ENCODE measurements around the gene CARS1.

CARS1 gene

DNA sequence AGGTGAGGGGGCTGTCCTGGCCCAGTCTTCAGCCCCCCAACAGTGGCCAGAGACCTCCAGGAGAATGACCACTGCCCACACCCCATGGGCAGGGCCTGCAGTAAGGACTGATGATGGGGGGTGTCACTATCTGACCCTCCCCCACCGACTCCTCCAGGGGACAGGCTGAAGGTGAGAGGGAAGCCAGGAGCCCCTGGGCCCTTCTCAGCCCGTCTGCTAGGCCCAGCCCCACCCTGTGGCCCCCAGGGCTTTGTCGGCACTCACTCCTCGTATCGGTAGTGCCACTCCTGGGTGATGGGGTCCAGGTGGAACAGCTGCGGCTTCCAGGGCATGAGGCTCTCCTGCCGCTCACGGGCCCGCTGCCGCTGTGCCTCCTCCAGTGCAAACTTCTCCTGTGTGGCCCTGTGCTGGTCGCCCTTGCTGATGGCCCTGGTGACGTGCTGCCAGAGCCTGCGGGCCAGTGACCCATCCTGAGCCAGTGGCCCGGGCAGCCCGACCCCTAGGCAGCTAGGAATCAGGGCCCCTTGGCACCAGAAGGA lies 35.4 kb upstream of the CARS1 start:
- H3K9me3 Mint-ChIP-seq, result no peaks in the 10 kb centered on the region
- no peak overlapping the region for H3K27ac Mint-ChIP-seq
- peaks cover 7% of the 10 kb centered on the region for H3K27me3 Mint-ChIP-seq (ENCODE audit: low read depth)
- H3K4me3 Mint-ChIP-seq, result no peak overlapping the region
- no peaks in the 10 kb centered on the region for H3K36me3 Mint-ChIP-seq (ENCODE audit: low read depth)
- H3K4me1 Mint-ChIP-seq (ENCODE audit: low read depth), result no peaks in the 10 kb centered on the region

DNA sequence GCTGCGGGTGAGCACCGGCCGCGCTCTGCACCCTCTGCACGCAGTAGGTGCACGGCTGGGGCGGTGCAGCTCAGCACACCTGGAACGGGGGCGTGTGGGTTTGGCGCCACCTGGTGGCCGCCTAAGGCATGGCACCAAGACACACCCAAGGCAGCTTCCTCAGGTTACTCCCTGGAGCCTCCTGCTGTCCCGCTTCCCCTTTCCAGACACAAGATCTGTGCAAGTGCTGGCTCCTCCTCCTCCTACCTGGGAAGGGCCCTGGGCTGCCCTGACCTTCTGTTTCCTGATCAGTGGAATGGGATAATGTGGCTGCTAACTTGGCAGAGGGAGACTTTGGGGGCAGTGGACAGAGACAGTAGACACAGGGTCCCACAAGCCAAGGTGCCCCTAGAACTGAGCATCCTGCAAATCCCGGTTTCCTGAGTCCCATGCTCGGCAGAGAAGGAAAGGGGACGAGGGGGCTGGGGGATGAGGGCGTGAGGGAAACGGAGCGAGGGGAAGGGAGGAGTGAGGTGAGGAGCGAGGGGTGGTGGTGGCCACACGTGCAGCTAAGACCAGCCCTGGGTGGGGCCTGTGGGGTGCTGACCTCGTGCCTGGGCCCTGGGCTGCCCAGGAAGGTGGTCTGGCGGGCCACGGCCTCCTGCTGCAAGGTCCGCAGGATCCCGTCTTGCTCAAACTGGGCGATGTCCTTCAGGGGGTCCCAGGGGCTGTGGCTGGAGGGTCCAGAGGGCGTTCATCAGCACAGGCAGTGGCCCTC lies 34.8 kb upstream of the CARS1 start:
- Mint-ChIP-seq H3K27me3 (ENCODE audit: low read depth) (peaks cover 7% of the 10 kb centered on the region), H3K27ac (no peak overlapping the region)

DNA sequence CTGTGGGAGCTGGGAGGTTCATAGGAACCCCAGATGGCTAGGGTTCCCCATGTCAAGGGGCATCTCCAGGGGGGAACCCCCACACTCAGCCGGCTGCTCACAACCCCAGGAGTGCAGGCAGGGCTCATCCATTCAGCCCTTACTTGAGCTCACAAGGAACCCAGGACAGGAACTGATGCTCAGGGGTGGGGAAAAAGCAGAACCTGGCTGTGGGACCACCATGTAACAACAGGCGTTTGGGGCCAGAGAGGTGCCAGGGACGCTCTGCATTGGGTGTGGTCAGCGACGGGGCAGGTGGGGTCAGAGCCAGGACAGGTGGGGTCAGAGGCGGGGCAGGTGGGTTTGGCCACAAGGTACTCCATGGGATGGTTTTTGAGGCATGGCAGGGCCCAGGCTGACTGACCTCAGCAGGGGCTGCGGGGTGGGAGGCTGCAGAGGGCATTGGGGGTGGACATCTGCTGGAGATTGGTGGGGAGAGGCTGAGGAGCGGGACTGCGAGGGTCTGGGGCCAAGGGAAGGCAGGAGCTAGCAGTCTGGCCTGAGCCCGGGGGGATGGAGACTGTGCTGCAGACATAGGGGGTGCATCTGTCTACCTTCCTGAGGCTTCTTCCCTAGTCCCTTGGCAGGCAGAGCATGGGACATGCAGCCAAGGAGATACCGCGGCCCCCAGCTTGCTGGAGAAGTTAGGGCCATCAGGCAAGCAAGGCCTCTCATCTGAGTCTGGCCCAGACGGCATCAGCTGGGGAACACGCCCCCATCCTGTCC lies 34.0 kb upstream of the CARS1 start:
- no peak overlapping the region for H3K27ac Mint-ChIP-seq

More for the DNA sequence above, 34.8 kb upstream of the CARS1 start:
- no peak overlapping the region for H3K4me3 Mint-ChIP-seq
- H3K36me3 Mint-ChIP-seq (ENCODE audit: low read depth), result no peaks in the 10 kb centered on the region
- no peaks in the 10 kb centered on the region for H3K4me1 Mint-ChIP-seq (ENCODE audit: low read depth)
- no peaks in the 10 kb centered on the region for H3K9me3 Mint-ChIP-seq

DNA sequence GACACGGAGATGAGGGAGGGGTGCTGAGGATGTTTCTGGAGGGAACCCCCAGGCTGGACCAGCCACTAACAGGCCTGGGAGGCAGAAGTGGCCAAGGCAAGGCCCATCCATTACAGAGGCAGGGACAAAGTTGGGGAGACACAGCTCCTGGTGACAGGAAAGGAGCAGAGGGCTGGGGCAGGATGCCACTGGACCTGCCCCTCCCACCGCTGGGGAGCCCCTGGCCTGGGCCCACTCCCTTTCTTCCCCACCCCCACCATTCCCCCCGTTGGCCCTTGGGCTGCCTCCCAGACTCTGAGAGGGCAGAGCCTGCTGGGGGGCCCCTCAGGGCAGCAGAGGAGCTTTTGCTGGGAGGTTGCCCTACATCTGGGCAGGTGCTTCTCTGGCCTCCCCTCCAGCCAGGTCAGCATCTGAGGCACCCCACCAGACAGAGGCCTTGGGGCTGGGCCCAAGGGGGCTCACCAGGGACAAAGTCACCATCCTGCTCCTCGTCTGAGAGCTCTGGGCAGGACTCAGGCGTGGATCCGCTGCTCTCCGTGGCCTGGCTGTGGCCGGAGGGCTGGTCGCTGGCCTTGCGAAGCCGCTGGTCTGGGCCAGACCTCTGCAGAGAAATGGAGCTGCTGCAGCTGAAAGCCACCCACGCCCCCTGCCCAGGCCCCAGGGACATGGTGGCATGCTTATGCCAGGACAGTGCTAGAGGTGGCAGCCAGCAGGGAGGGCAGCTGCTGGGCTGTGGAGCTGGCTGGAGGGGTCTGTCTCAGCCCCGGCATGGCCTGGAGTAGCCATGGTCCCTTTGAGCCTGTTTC lies 33.1 kb upstream of the CARS1 start:
- Mint-ChIP-seq H3K4me3 (no peak overlapping the region), H3K27ac (no peak overlapping the region), H3K4me1 (ENCODE audit: low read depth) (no peaks in the 10 kb centered on the region), H3K36me3 (ENCODE audit: low read depth) (no peaks in the 10 kb centered on the region), H3K9me3 (no peaks in the 10 kb centered on the region), H3K27me3 (ENCODE audit: low read depth) (no peaks in the 10 kb centered on the region)

More for the DNA sequence above, 34.0 kb upstream of the CARS1 start:
- peaks cover 3% of the 10 kb centered on the region for H3K27me3 Mint-ChIP-seq (ENCODE audit: low read depth)
- no peaks in the 10 kb centered on the region for H3K4me1 Mint-ChIP-seq (ENCODE audit: low read depth)
- no peak overlapping the region for H3K4me3 Mint-ChIP-seq
- no peaks in the 10 kb centered on the region for H3K36me3 Mint-ChIP-seq (ENCODE audit: low read depth)
- no peaks in the 10 kb centered on the region for H3K9me3 Mint-ChIP-seq

DNA sequence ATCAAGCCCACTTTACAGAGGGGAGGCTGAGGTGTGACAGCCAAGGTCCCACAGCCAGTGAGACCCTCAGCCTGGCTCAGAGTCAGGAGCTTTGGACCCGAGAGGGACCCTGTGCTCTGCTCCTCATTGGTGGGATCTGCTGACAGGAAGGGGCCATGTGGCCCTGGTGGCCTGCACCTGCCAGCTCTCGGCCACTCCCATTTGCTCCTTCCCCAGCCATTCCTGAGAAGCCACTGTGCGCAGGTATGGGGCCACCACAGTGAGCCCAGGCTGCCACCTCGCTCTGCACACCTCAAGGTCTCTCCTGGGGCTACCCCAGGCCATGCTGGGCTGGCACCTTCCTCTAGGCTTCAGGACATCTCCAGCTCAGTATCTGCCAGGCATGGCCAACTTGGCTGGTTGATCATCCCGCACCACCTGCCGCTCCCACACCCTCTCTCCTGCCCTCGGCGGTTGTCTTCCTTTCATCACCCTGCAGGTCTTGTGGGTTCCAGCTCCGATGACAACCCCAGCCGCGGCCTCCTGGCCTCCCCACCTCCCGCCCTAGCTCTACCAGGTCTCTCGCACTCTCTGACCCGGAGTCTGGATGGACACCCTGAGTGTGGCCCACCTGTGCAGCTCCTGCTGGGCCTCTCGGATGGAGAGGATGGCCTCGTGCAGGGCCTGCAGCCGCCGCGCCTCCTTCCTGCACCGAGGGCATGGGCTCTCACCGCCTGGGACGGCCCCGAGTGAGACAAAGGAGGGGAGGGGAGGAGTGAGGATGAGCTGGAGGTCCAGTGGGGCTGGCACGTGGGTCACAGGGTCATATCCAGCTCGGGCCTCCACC lies 32.2 kb upstream of the CARS1 start:
- H3K36me3 Mint-ChIP-seq (ENCODE audit: low read depth), result no peaks in the 10 kb centered on the region

DNA sequence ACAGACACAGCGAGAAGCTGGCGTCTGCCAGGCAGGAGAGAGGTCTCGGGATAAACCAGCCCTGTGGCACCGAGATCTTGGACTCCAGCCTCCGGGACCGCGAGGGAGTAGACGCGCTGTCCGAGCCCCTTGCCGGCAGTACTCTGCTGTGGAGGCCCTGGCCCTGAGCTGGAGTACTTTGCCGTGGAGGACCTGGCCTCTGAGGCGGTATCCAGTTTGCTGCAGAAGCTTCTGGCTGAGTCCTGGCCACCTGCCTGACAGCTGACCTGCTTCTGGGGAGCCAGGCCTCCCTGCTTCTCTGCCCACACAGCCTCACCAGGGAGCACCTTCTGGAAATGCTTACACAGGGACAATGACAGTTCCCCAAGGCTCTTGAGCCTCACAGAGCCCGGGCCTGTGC lies 31.6 kb upstream of the CARS1 start:
- Mint-ChIP-seq H3K9me3 (no peaks in the 10 kb centered on the region), H3K4me3 (no peak overlapping the region), H3K4me1 (ENCODE audit: low read depth) (no peaks in the 10 kb centered on the region), H3K36me3 (ENCODE audit: low read depth) (no peaks in the 10 kb centered on the region), H3K27me3 (ENCODE audit: low read depth) (no peaks in the 10 kb centered on the region), H3K27ac (no peak overlapping the region)

More for the DNA sequence above, 32.2 kb upstream of the CARS1 start:
- H3K27ac Mint-ChIP-seq, result no peak overlapping the region
- H3K27me3 Mint-ChIP-seq (ENCODE audit: low read depth), result no peaks in the 10 kb centered on the region
- no peak overlapping the region for H3K4me3 Mint-ChIP-seq
- H3K4me1 Mint-ChIP-seq (ENCODE audit: low read depth), result no peaks in the 10 kb centered on the region
- H3K9me3 Mint-ChIP-seq, result no peaks in the 10 kb centered on the region

DNA sequence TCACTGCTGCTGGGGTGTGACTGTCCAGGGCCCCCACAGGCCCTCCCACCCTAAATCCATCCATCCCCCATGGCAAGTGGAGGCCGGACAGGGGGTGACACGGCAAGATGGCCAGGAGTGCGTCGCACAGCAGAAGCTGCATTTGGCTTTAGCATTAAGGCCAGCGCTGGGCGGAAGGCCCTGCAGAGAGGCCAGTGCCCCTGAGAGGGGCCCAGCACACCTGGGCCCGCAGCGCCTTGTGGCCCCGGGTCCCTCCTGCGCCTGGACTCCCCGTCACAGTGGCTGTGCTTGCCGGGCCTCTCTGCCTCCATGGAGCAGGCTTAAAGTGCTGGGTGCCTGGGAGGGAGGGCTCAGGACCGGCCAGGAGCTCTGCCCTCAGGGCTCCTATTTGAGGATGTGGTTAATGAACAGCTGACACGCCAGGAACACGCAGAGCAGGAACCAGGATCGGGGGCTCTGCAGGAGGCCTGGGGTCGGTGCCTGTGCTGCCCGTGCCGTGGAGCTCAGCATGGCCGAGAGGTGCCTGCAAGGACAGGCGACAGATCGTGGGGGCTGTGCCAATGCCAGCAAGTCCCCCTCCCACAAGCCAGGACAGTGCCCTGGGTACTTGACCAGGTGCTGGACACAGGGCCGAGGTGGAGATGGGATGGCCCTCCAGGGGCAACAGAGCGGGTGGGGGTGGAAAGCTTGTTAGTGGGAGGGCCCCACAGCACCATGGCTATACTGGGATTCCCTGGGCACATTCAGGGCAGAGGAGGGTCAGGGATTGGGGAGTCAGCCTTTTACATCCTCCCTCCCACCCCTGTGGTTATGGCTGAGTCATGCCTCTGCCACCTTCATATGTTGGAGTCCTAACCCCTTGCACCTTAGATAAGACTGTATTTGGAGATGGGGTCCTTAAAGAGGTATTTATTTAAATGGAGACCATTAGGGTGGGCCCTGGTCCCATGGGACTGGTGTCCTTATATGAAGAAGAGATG lies 30.9 kb upstream of the CARS1 start:
- Mint-ChIP-seq H3K4me1 (ENCODE audit: low read depth) (no peaks in the 10 kb centered on the region), H3K27me3 (ENCODE audit: low read depth) (no peaks in the 10 kb centered on the region), H3K4me3 (no peak overlapping the region), H3K36me3 (ENCODE audit: low read depth) (no peaks in the 10 kb centered on the region), H3K9me3 (no peaks in the 10 kb centered on the region), H3K27ac (no peak overlapping the region)

DNA sequence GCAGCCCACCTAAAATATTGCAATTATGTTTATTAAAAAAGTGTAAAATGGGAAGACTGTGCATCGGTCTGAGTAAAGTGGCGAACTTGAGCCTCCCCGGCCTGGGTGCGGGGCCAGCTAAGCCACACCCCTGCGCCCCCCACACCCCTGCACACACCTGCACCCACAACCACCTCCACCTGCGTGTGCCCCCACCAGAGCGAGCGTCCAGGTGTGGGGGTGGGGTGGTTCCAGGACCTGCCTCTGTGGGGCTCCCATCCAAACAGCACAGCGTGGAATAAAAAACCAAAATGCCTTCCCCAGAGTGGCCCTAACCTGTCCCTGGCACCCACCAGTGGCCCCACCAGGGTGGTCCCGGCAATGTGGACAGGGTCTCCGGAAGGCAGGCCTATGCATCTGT lies 30.1 kb upstream of the CARS1 start:
- no peak overlapping the region for H3K27ac Mint-ChIP-seq
- no peak overlapping the region for H3K4me3 Mint-ChIP-seq
- H3K36me3 Mint-ChIP-seq (ENCODE audit: low read depth), result no peaks in the 10 kb centered on the region
- H3K4me1 Mint-ChIP-seq (ENCODE audit: low read depth), result no peaks in the 10 kb centered on the region
- H3K9me3 Mint-ChIP-seq, result no peaks in the 10 kb centered on the region
- no peaks in the 10 kb centered on the region for H3K27me3 Mint-ChIP-seq (ENCODE audit: low read depth)

DNA sequence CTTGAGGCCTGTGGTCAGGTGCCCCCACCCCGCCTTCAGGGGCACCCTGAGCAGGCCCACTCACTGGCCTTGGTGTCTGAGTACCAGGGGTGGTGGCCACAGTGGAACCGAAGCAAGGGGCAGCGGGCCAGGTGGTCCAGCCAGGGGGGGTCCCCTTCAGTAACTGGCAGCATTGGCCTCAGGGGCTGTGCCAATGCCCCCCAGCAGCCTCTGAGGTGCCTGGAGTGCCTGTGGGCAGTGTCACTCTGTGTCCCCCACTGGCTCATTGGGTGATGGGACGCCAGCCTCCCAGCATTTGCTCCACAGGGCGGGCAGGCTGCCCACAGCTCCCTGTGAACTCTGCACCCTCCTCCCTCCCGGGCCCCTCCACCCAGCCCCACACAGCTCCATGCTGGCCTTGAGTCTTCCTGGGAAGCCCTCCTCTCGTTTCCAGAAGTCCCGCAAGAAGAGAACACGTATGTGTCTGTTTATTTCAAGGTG lies 29.5 kb upstream of the CARS1 start:
- H3K36me3 Mint-ChIP-seq (ENCODE audit: low read depth), result no peaks in the 10 kb centered on the region
- H3K4me3 Mint-ChIP-seq, result no peak overlapping the region
- no peaks in the 10 kb centered on the region for H3K4me1 Mint-ChIP-seq (ENCODE audit: low read depth)
- no peak overlapping the region for H3K27ac Mint-ChIP-seq
- H3K27me3 Mint-ChIP-seq (ENCODE audit: low read depth), result no peaks in the 10 kb centered on the region
- H3K9me3 Mint-ChIP-seq, result no peaks in the 10 kb centered on the region

DNA sequence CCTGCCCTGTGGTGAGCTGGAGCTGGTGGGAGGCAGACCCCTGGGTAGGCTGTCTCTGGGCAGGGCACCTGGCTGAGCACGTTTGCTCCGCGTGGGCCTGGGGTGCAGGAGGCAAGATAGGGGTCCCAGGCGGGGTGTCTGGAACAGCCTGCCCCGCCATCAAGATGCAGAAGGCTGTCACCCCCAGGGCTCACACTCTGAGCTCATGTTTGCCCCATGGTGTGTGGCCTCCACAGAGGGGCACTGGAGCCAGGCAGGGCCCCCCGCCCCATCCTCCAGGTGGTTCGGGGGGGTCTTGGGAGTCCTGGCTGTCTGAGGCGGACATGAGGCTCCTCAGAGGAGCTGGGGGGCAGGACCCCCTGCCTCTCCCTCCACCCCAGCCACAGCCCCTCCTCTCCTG lies 28.9 kb upstream of the CARS1 start:
- H3K27me3 Mint-ChIP-seq (ENCODE audit: low read depth), result no peaks in the 10 kb centered on the region
- no peak overlapping the region for H3K4me3 Mint-ChIP-seq
- H3K9me3 Mint-ChIP-seq, result no peaks in the 10 kb centered on the region
- H3K4me1 Mint-ChIP-seq (ENCODE audit: low read depth), result no peaks in the 10 kb centered on the region
- H3K36me3 Mint-ChIP-seq (ENCODE audit: low read depth), result no peaks in the 10 kb centered on the region
- no peak overlapping the region for H3K27ac Mint-ChIP-seq

DNA sequence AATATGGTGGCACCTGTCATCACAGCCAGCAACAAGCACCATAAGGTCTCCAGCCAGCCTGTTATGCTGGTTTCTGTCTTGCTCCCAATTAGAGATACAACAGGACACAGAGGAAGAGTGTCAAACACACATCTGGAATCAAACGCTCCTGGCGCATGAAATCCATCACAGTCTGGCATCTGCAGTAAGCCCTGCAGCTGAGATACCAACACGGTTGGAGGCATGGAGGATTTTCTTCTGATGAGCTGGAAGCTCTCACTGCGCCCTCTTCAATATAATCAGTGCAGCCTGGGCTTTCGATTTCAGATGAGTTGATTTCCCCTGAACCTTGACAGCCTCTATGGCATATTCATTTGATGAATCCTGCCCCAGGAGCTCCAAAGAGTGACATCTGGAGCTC lies 27.8 kb upstream of the CARS1 start:
- Mint-ChIP-seq H3K9me3 (no peaks in the 10 kb centered on the region), H3K4me1 (ENCODE audit: low read depth) (no peaks in the 10 kb centered on the region), H3K4me3 (no peak overlapping the region), H3K27ac (no peak overlapping the region), H3K27me3 (ENCODE audit: low read depth) (peaks cover 5% of the 10 kb centered on the region), H3K36me3 (ENCODE audit: low read depth) (no peaks in the 10 kb centered on the region)

DNA sequence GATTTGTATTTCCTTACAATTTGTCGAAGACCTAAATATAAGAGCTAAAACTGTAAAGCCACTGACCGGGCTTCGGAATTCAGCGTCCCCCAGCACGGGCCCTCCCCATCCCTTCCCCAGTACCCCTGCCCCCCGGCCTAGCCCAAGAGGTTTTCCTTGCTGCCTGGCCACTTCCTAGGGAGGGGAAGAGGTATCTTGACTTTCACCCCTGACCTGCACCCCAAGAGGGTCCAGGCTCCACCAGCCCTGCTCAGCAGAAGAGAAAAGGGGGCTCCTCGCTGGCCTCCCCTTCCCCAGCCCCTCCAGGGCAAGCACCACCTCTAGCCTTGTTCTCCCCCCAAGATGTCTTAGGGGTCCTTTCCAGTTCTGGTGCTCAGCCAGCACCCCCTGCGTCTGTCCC lies 26.1 kb upstream of the CARS1 start:
- no peak overlapping the region for H3K4me3 Mint-ChIP-seq
- no peak overlapping the region for H3K27ac Mint-ChIP-seq
- no peaks in the 10 kb centered on the region for H3K9me3 Mint-ChIP-seq
- H3K36me3 Mint-ChIP-seq (ENCODE audit: low read depth), result no peaks in the 10 kb centered on the region
- peaks cover 11% of the 10 kb centered on the region for H3K27me3 Mint-ChIP-seq (ENCODE audit: low read depth)
- no peaks in the 10 kb centered on the region for H3K4me1 Mint-ChIP-seq (ENCODE audit: low read depth)

DNA sequence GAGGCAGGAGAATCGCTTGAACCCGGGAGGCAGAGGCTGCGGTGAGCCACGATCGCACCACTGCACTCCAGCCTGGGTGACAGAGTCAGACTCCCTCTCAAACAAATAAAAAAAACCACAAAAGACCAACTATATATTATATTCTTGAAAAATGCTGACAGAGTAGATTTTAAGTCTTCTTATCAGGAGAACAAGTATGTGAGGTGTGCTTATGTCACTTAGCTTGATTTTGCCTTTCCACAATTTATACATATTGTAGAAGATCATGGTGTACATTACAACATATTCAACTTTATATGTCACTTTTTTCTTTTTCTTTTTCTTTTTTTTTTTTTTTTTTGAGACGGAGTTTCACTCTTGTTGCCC lies 24.1 kb upstream of the CARS1 start:
- Mint-ChIP-seq H3K27me3 (ENCODE audit: low read depth) (peaks cover 11% of the 10 kb centered on the region), H3K4me1 (ENCODE audit: low read depth) (no peaks in the 10 kb centered on the region), H3K36me3 (ENCODE audit: low read depth) (no peaks in the 10 kb centered on the region), H3K9me3 (no peaks in the 10 kb centered on the region), H3K27ac (no peak overlapping the region), H3K4me3 (no peak overlapping the region)
